Testis (tissue), 2 donors: ENCODE results near the gene CAB39.

ENCODE experiments used
- POLR2A ChIP-seq: fragments of 450-650 bp; IDR thresholded peaks from one replicate; pipeline ENCODE4 v1.6.1; 2017; ENCODE audit warnings: antibody characterized with exemption, mild to moderate bottlenecking, moderate library complexity
- TF ChIP-seq, protein P1 (sequence below), 3 experiments: fragments of 450-650 bp in 2 of 3; fragments of 200-600 bp in 1 of 3; sonication (generic) in 1 of 3; IDR thresholded peaks; one replicate each; pipeline ENCODE4 v1.5.1; 2016 to 2019; ENCODE audit warnings: antibody characterized with exemption in 3 of 3, mild to moderate bottlenecking in 2 of 3, moderate library complexity in 1 of 3

DNA sequence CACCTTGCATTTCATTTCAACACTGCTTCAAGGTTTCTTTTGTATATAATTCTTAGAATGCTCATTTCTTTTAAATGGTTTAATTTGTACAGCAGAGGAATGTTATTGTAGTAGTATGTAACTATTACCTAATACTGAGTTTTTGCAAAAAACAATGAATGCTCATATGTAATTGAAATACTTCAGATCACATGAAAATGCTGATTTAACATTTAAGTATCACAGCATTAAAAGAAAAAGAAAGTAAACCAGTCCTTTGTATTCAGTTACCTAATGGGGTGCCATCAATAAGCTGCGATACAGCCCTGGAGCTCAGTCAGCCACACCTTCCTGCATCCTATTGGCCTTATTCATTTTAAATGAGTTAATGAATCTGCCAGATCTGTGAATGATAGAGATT lies 106.8 kb downstream of the CAB39 start:
- TF ChIP-seq, protein P1, sequence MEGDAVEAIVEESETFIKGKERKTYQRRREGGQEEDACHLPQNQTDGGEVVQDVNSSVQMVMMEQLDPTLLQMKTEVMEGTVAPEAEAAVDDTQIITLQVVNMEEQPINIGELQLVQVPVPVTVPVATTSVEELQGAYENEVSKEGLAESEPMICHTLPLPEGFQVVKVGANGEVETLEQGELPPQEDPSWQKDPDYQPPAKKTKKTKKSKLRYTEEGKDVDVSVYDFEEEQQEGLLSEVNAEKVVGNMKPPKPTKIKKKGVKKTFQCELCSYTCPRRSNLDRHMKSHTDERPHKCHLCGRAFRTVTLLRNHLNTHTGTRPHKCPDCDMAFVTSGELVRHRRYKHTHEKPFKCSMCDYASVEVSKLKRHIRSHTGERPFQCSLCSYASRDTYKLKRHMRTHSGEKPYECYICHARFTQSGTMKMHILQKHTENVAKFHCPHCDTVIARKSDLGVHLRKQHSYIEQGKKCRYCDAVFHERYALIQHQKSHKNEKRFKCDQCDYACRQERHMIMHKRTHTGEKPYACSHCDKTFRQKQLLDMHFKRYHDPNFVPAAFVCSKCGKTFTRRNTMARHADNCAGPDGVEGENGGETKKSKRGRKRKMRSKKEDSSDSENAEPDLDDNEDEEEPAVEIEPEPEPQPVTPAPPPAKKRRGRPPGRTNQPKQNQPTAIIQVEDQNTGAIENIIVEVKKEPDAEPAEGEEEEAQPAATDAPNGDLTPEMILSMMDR (IDR thresholded peaks at IDR 0.05) = no peak
- no peak for TF ChIP-seq POLR2A
